GM19351 (cell line): ENCODE measurements around the gene FLT3.
"Not testable (repeated sequence)": the region's sequence is repeated elsewhere in the genome, so short reads cannot be mapped to it uniquely, and the experiment has no call there.

Experiments used
- ATAC-seq: cut with Tn5 transposase; IDR thresholded peaks from one replicate; pipeline ENCODE4 v1.9.1; 2021; ENCODE audit warnings: mild to moderate bottlenecking, moderate library complexity; ENCODE audit not compliant: unreplicated experiment

FLT3 gene

GRCh38 chr13:27975564-27976361 lies 124.6 kb downstream of the FLT3 start:
- no peak for ATAC-seq

GRCh38 chr13:27973961-27974662 lies 126.3 kb downstream of the FLT3 start:
- no peak for ATAC-seq

- ATAC-seq, result no peak
Observed at GRCh38 chr13:27973291-27973690, 127.1 kb downstream of the FLT3 start.

GRCh38 chr13:27972478-27972820 lies 127.9 kb downstream of the FLT3 start:
- no peak for ATAC-seq

GRCh38 chr13:27971776-27972477 lies 128.4 kb downstream of the FLT3 start:
- no peak for ATAC-seq

- ATAC-seq, result no peak
Observed at GRCh38 chr13:27971236-27971645, 129.1 kb downstream of the FLT3 start.

GRCh38 chr13:27970382-27971235 lies 129.8 kb downstream of the FLT3 start:
- ATAC-seq, result no peak

GRCh38 chr13:27969866-27970229 lies 130.5 kb downstream of the FLT3 start:
- ATAC-seq, result no peak

- ATAC-seq, result no peak
Observed at GRCh38 chr13:27969082-27969865, 131.1 kb downstream of the FLT3 start, which contains the start of gene CDX2. Gene CDX2 (minus strand): TSS chr13:27969315. CDS start chr13:27969006, 309 bp downstream.

- no peak for ATAC-seq
Observed at GRCh38 chr13:27968316-27969081, 131.9 kb downstream of the FLT3 start.

- no peak for ATAC-seq
Observed at GRCh38 chr13:27967736-27968315, 132.6 kb downstream of the FLT3 start.

- ATAC-seq, result no peak
Observed at GRCh38 chr13:27967203-27967735, 133.1 kb downstream of the FLT3 start.

GRCh38 chr13:27966641-27967202 lies 133.7 kb downstream of the FLT3 start:
- ATAC-seq, result no peak

- no peak for ATAC-seq
Observed at GRCh38 chr13:27965740-27966640, 134.4 kb downstream of the FLT3 start.

- ATAC-seq, result no peak
Observed at GRCh38 chr13:27965343-27965739, 135.0 kb downstream of the FLT3 start.

GRCh38 chr13:27964741-27965323 lies 135.5 kb downstream of the FLT3 start:
- no peak for ATAC-seq

GRCh38 chr13:27964206-27964605 lies 136.2 kb downstream of the FLT3 start:
- not testable (repeated sequence) for ATAC-seq
